Endometrium (tissue), 2 donors: ENCODE results near the gene PRRT1B.

Source experiments
- FAIRE-seq: peaks from 2 replicates; lab custom pipeline; 2012; peaks lifted over from hg19 to GRCh38; lab: Jason Lieb, UNC
- donor health status: control.
- donor health status: control.

PRRT1B gene

DNA sequence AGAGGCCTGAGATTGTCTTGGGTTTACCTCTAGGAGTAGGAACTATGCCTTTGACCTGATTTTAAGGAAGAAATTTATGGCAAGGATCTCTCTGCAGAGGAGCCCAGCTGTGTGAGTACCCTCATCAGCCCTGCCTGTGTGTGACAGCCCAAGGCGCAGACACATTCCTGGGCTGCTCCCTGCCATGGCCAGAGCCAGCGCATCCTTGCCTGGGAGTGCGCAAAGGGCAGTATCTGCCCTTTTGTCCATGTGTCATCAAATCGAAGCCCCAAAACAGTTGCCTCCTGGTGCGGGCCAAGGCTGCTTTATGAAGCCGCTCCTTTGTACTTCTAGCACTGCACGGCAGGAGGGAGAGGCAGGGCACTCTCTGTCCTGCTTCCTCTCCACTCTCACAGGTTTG is 51.9 kb downstream of the PRRT1B start:
- FAIRE-seq, result no peak

DNA sequence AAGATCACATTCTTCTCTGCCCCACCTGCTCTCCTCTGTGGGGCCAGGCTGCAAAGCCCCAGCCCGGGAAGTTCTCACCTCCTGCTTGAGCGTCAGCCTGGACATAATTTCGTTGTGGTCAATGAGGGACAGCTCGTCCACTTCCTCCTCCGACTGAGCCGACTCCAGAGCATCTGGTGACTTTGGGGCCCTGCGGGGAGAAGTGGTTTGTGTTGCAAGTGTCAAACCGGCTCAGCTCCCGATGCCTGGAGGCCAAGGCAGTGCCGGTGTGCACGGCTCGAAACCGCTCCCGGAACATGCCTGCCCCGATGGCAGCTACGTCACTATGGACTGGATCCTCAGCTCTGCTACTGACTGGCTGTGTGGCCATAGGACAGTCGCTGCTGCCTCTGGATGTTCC is 52.8 kb downstream of the PRRT1B start:
- FAIRE-seq, result no peak

GRCh38 chr9:131601683-131602181 is 56.4 kb downstream of the PRRT1B start:
- FAIRE-seq, result no peak

GRCh38 chr9:131603199-131603598 is 57.9 kb downstream of the PRRT1B start:
- FAIRE-seq, result no peak

- no peak for FAIRE-seq
Observed at GRCh38 chr9:131603711-131604439, 58.6 kb downstream of the PRRT1B start.

DNA sequence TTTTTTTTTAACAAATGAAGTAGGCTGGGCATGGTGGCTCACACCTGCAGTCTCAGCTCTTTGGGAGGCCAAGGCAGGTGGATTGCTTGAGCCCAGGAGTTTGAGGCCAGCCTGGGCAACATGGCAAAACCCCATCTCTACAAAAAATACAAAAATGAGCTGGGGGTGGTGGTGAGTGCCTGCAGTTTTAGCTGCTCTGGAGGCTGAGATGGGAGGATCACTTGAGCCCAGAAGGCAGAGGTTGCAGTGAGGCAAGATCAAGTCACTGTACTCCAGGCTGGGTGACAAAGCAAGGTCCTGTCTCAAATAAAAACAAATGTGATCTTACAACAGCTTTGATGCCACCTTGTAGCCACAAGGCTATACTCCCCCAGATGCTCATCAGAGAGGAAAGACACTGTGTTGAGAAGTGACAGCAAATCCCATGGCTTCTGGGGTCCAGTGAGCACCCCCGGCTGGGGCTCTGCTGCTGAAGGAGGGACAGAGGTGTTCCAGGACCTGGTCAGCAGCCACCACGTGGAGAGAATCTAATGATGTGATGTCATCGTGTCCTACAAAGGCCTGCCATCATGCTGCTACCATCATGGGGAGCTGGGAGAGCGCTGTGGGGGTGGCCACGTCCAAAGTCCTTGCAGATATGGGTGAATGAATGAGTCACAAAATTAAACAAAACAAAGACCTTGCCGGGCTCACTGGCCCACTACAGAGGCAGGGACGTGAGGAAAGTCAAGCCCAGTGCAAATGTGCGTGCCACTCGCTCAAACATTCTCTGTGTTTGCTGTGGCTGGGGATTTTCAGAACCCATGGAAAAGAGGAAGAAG is 60.7 kb downstream of the PRRT1B start:
- no peak for FAIRE-seq

GRCh38 chr9:131606896-131607567 is 61.7 kb downstream of the PRRT1B start:
- no peak for FAIRE-seq

- no peak for FAIRE-seq
Observed at GRCh38 chr9:131607591-131607990, 62.3 kb downstream of the PRRT1B start.

GRCh38 chr9:131608493-131609037 is 63.2 kb downstream of the PRRT1B start:
- FAIRE-seq, result no peak
